ENCODE results near the gene GPR180. TPM values are rescaled to one million over a fixed set of nuclear protein-coding genes. Genes with fewer than 3 reads are reported as not detected.

GPR180 gene
- polyA plus RNA-seq, 3 donors, result 1.0 to 1.1 (median 1.0) TPM

GRCh38 chr13:94553766-94554165, 47.9 kb upstream of the GPR180 start:
- TF ChIP-seq CTCF (IDR thresholded peaks at IDR 0.05), result no peak
- Histone ChIP-seq H2AFZ (ENCODE audit: insufficient read depth, low read depth, low read length, poor library complexity, severe bottlenecking) (no peak overlapping the region), H3K27ac (ENCODE audit: low read depth in 1 of 2, low read length in 2 of 2) (no peak overlapping the region), H3K4me3 (replicated peaks in 1 of 3; ENCODE audit: low read depth in 2 of 3, low read length in 3 of 3) (no peak overlapping the region), H3K36me3 (replicated peaks in 1 of 2; ENCODE audit: control insufficient read depth in 1 of 2, insufficient read depth in 2 of 2, low read length in 2 of 2) (no peaks in the 10 kb centered on the region), H3K9me3 (replicated peaks in 1 of 2; ENCODE audit: control insufficient read depth in 1 of 2, insufficient read depth in 1 of 2, low read length in 2 of 2) (no peaks in the 10 kb centered on the region), H3K9ac (ENCODE audit: insufficient read depth, low read length, poor library complexity, severe bottlenecking) (no peak overlapping the region), H3K4me2 (replicated peaks; ENCODE audit: extremely low read depth, low read length, poor library complexity, severe bottlenecking) (no peak overlapping the region), H3K79me2 (ENCODE audit: insufficient read depth, low read length) (no peaks in the 10 kb centered on the region), H3K4me1 (ENCODE audit: control insufficient read depth in 1 of 2, insufficient read depth in 2 of 2, low read length in 2 of 2) (peaks cover 6 to 17% of the 10 kb centered on the region in 2 donors), H3K27me3 (ENCODE audit: control insufficient read depth in 2 of 2, insufficient read depth in 2 of 2, low read length in 2 of 2) (peaks cover 3 to 14% of the 10 kb centered on the region in 2 donors), H4K20me1 (ENCODE audit: insufficient read depth, low read length) (no peaks in the 10 kb centered on the region)
- no peak for DNase-seq
- Mint-ChIP-seq H3K4me1 (peaks cover 15% of the 10 kb centered on the region), H3K27me3 (ENCODE audit: low read depth in 3 of 3) (peaks cover 20 to 26% (median 22%) of the 10 kb centered on the region in 3 donors), H3K36me3 (no peaks in the 10 kb centered on the region), H3K4me3 (no peak overlapping the region), H3K27ac (no peak overlapping the region), H3K9me3 (peaks cover 0 to 3% (median 0%) of the 10 kb centered on the region in 7 donors)
- 93% methylated on average over 3 of the region's 4 CpGs for WGBS (ENCODE audit: insufficient coverage)
- intact Hi-C loops (cut with micrococcal nuclease), result no loop called here

DNA sequence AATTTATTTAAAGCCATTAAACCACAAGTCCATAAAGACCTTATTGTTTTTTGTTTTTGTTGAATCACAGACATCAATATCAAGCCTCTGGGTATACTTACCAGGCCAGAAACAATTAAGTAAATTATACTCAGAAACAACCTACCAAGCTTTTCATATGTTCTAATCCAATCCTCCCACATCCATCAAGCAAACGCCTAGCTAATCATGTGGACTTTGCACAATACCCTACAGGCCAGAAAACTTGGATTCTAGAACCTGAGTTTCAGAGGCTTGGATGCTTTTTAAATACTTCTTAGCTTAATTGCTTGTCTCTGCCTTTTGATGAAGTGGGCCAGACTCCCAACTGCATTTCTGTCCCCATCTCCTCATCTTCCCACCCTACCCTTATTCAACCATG, 45.6 kb upstream of the GPR180 start:
- Histone ChIP-seq H3K36me3 (replicated peaks in 1 of 2; ENCODE audit: control insufficient read depth in 1 of 2, insufficient read depth in 2 of 2, low read length in 2 of 2) (no peaks in the 10 kb centered on the region), H3K4me2 (replicated peaks; ENCODE audit: extremely low read depth, low read length, poor library complexity, severe bottlenecking) (no peak overlapping the region), H3K9me3 (replicated peaks in 1 of 2; ENCODE audit: control insufficient read depth in 1 of 2, insufficient read depth in 1 of 2, low read length in 2 of 2) (no peaks in the 10 kb centered on the region), H4K20me1 (ENCODE audit: insufficient read depth, low read length) (no peaks in the 10 kb centered on the region), H2AFZ (ENCODE audit: insufficient read depth, low read depth, low read length, poor library complexity, severe bottlenecking) (no peak overlapping the region), H3K9ac (ENCODE audit: insufficient read depth, low read length, poor library complexity, severe bottlenecking) (no peak overlapping the region), H3K4me1 (ENCODE audit: control insufficient read depth in 1 of 2, insufficient read depth in 2 of 2, low read length in 2 of 2) (no peaks in the 10 kb centered on the region), H3K4me3 (replicated peaks in 1 of 3; ENCODE audit: low read depth in 2 of 3, low read length in 3 of 3) (no peak overlapping the region), H3K79me2 (ENCODE audit: insufficient read depth, low read length) (no peaks in the 10 kb centered on the region), H3K27ac (ENCODE audit: low read depth in 1 of 2, low read length in 2 of 2) (no peak overlapping the region), H3K27me3 (ENCODE audit: control insufficient read depth in 2 of 2, insufficient read depth in 2 of 2, low read length in 2 of 2) (peaks cover 0 to 4% of the 10 kb centered on the region in 2 donors)
- intact Hi-C loops (cut with micrococcal nuclease), result no loop called here
- no peak overlapping the region for H3K4me3 Mint-ChIP-seq
- peaks cover 6 to 14% (median 11%) of the 10 kb centered on the region in 3 donors for H3K27me3 Mint-ChIP-seq (ENCODE audit: low read depth in 3 of 3)
- H3K27ac Mint-ChIP-seq, result no peak overlapping the region
- no CpG with 5 or more reads among the region's 1 CpG for WGBS (ENCODE audit: insufficient coverage)
- peaks cover 4% of the 10 kb centered on the region for H3K4me1 Mint-ChIP-seq
- no peaks in the 10 kb centered on the region for H3K36me3 Mint-ChIP-seq
- no peak for TF ChIP-seq CTCF (IDR thresholded peaks at IDR 0.05)
- H3K9me3 Mint-ChIP-seq, result peaks cover 0 to 3% (median 0%) of the 10 kb centered on the region in 7 donors
- DNase-seq, result no peak

Data from CD14-positive monocyte (primary cell).